Measurements from ENCODE around the gene RMC1.

RMC1 gene

DNA sequence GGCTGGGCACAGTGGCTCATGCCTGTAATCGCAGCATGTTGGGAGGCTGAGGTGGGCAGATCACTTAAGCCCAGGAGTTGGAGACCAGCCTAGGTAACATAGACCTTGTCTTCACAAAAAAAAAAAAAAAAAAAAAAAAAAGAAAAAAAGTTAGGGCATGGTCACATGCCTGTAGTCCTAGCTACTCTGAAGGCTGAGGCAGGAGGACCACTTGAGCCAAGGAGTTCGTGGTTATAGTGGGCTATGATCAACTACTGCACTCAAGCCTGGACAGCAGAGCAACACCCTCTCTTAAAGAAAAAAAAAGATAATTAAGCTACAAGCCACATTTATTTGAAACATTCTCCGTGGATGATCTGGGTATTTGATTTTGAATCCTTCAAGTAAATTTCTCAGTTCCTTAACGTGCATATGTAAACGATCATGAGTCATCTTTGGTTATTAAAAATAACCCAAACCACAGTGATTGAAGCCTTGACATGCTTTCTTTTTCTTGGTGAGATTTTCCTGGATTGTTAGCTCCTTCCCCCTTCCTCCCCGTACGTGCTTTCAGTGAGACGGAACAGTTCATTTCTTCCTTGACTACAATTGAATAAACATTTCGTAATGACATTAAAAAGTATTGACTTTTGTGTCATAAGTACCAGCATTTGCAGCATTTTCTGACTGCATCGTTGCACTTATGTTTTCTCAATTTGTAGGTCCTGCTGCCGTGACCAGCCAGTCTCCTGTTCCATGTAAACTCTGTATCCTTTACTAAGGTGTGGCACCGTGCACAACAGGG is 20.3 kb downstream of the RMC1 start:
- Histone ChIP-seq H3K9ac (ENCODE audit: low read length) (no peak overlapping the region), H3K4me2 (ENCODE audit: low read length) (peak overlapping the region; percentile 67), H3K27me3 (ENCODE audit: low read depth, low read length) (no peaks in the 10 kb centered on the region), H3K79me2 (ENCODE audit: low read length) (no peaks in the 10 kb centered on the region), H3K4me1 (ENCODE audit: low read length) (peaks cover 15% of the 10 kb centered on the region), H4K20me1 (ENCODE audit: insufficient read depth, low read length) (peaks cover 21% of the 10 kb centered on the region), H3K27ac (ENCODE audit: low read length) (no peak overlapping the region), H2AFZ (ENCODE audit: low read depth, low read length) (no peak overlapping the region), H3K9me3 (ENCODE audit: insufficient read depth, low read length) (no peaks in the 10 kb centered on the region), H3K36me3 (replicated peaks; ENCODE audit: low read depth, low read length) (peaks cover 52% of the 10 kb centered on the region), H3K4me3 (ENCODE audit: low read length) (peak overlapping the region; percentile 7)
- no peak for TF ChIP-seq EZH2phosphoT487 (IDR thresholded peaks at IDR 0.05; ENCODE audit: low read depth)
- TF ChIP-seq, protein P1, sequence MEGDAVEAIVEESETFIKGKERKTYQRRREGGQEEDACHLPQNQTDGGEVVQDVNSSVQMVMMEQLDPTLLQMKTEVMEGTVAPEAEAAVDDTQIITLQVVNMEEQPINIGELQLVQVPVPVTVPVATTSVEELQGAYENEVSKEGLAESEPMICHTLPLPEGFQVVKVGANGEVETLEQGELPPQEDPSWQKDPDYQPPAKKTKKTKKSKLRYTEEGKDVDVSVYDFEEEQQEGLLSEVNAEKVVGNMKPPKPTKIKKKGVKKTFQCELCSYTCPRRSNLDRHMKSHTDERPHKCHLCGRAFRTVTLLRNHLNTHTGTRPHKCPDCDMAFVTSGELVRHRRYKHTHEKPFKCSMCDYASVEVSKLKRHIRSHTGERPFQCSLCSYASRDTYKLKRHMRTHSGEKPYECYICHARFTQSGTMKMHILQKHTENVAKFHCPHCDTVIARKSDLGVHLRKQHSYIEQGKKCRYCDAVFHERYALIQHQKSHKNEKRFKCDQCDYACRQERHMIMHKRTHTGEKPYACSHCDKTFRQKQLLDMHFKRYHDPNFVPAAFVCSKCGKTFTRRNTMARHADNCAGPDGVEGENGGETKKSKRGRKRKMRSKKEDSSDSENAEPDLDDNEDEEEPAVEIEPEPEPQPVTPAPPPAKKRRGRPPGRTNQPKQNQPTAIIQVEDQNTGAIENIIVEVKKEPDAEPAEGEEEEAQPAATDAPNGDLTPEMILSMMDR (IDR thresholded peaks at IDR 0.05; ENCODE audit: low read depth, low read length): no peak

DNA sequence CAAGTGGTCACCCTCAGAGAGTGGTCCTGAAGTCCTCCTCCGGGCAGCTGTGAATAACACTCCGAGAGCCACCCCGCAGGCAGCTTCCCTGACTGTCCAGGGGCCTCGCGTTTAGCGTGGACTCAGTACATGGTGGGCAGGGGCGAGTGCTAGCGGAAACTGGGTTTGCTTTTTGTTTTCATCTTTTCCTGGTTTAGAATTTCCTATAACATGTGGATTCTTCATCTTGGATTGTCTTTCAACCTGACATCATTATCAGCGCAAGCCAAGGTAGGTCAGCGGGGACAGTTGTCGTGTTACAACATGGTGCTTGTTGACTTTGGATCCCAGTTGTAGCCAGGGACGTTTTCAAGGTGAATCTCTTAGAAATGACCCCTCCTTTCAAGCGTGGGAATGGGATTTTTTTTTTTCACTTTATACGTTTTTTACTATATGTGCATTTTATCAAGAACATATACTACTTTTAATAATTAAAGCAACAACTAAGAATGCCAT is 20.9 kb downstream of the RMC1 start:
- TF ChIP-seq, protein P1 (IDR thresholded peaks at IDR 0.05; ENCODE audit: low read depth, low read length): no peak
- TF ChIP-seq EZH2phosphoT487 (IDR thresholded peaks at IDR 0.05; ENCODE audit: low read depth): no peak
- H3K9ac ChIP-seq (ENCODE audit: low read length): no peak overlapping the region
- no peak overlapping the region for H3K27ac ChIP-seq (ENCODE audit: low read length)
- peaks cover 52% of the 10 kb centered on the region for H3K36me3 ChIP-seq (replicated peaks; ENCODE audit: low read depth, low read length)
- H3K27me3 ChIP-seq (ENCODE audit: low read depth, low read length): no peaks in the 10 kb centered on the region
- peak overlapping the region; percentile 7; the same call in 1 of the 2 replicates for H3K4me3 ChIP-seq (ENCODE audit: low read length)
- H3K4me2 ChIP-seq (ENCODE audit: low read length): peak overlapping the region; percentile 67
- H2AFZ ChIP-seq (ENCODE audit: low read depth, low read length): no peak overlapping the region
- peaks cover 21% of the 10 kb centered on the region for H4K20me1 ChIP-seq (ENCODE audit: insufficient read depth, low read length)
- H3K4me1 ChIP-seq (ENCODE audit: low read length): peaks cover 15% of the 10 kb centered on the region
- no peaks in the 10 kb centered on the region for H3K79me2 ChIP-seq (ENCODE audit: low read length)
- no peaks in the 10 kb centered on the region for H3K9me3 ChIP-seq (ENCODE audit: insufficient read depth, low read length)

DNA sequence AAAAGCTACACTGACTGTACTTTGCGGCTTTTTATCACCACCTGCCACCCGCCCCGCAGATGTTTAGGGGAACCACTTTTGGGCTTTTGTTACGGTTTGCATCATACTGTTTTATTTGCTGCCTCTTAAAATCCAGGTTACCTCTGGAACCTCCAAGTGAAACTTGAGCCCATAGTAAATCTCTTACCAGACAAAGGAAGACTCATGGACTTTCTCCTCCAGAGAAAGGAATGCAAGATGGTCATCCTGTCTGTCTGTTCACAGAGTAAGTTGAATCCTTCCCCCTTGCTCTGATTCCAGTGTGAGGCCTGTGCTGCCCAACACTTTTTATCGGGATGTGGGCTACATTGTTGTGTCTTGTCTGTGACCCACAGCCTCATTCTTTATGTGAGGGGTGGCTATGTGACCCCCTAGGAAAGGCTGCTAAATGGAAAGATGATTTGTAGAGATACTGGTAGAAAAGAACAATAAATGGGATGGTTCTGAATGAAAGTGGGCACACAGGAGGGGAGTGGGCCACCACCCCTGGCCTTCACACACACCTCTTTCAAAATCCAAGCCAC is 23.3 kb downstream of the RMC1 start:
- H3K4me1 ChIP-seq (ENCODE audit: low read length): peaks cover 15% of the 10 kb centered on the region
- H3K27me3 ChIP-seq (ENCODE audit: low read depth, low read length): no peaks in the 10 kb centered on the region
- peaks cover 24% of the 10 kb centered on the region for H4K20me1 ChIP-seq (ENCODE audit: insufficient read depth, low read length)
- H3K9ac ChIP-seq (ENCODE audit: low read length): no peak overlapping the region
- H3K27ac ChIP-seq (ENCODE audit: low read length): no peak overlapping the region
- no peaks in the 10 kb centered on the region for H3K9me3 ChIP-seq (ENCODE audit: insufficient read depth, low read length)
- no peak overlapping the region for H3K4me3 ChIP-seq (ENCODE audit: low read length)
- H2AFZ ChIP-seq (ENCODE audit: low read depth, low read length): no peak overlapping the region
- peaks cover 63% of the 10 kb centered on the region for H3K36me3 ChIP-seq (replicated peaks; ENCODE audit: low read depth, low read length)
- no peaks in the 10 kb centered on the region for H3K79me2 ChIP-seq (ENCODE audit: low read length)
- no peak overlapping the region for H3K4me2 ChIP-seq (ENCODE audit: low read length)
- no peak for TF ChIP-seq EZH2phosphoT487 (IDR thresholded peaks at IDR 0.05; ENCODE audit: low read depth)
- TF ChIP-seq, protein P1 (IDR thresholded peaks at IDR 0.05; ENCODE audit: low read depth, low read length): no peak
